ACC112 (cell line): ENCODE measurements around the gene SPEM2.
A peak's percentile ranks its signal among the peaks of the same experiment; 100 is the strongest.
"Not testable (repeated sequence)": the region's sequence is repeated elsewhere in the genome, so short reads cannot be mapped to it uniquely, and the experiment has no call there.

Source experiments
- H2AFZ ChIP-seq: fragments of 200-600 bp; sonication (generic); one replicate; pipeline ENCODE4 v1.6.0; 2017; ENCODE audit warnings: antibody characterized with exemption, low read length; ENCODE audit not compliant: unreplicated experiment
- H3K27ac ChIP-seq: fragments of 200-600 bp; sonication (generic); 2 replicates; pipeline ENCODE4 v1.5.1; 2014; ENCODE audit warnings: low read depth, mild to moderate bottlenecking, antibody characterized with exemption, low read length, moderate library complexity
- H3K27me3 ChIP-seq: fragments of 200-600 bp; sonication (generic); 2 replicates; pipeline ENCODE4 v1.6.1; 2014; ENCODE audit warnings: mild to moderate bottlenecking, antibody characterized with exemption, low read length, moderate library complexity, mixed read lengths; ENCODE audit not compliant: insufficient read depth
- H3K36me3 ChIP-seq: fragments of 200-600 bp; sonication (generic); 2 replicates; pipeline ENCODE4 v1.6.1; 2016; ENCODE audit warnings: mild to moderate bottlenecking, antibody characterized with exemption, low read length, moderate library complexity, mixed read lengths; ENCODE audit not compliant: insufficient read depth
- H3K4me1 ChIP-seq: fragments of 200-600 bp; sonication (generic); one replicate; pipeline ENCODE4 v1.6.1; 2016; ENCODE audit warnings: low read length, mixed read lengths; ENCODE audit not compliant: insufficient read depth, unreplicated experiment, control insufficient read depth
- H3K4me3 ChIP-seq: fragments of 200-600 bp; sonication (generic); 2 replicates; pipeline ENCODE4 v1.5.1; 2014; ENCODE audit warnings: mild to moderate bottlenecking, low read depth, low read length
- H3K79me2 ChIP-seq: fragments of 200-600 bp; sonication (generic); one replicate; pipeline ENCODE4 v1.6.0; 2016; ENCODE audit warnings: low read length; ENCODE audit not compliant: control insufficient read depth, unreplicated experiment, insufficient read depth

The SPEM2 gene

GRCh38 chr17:7465597-7466275 is 40.3 kb downstream of the SPEM2 start:
- peaks cover 11% of the 10 kb centered on the region for H3K79me2 ChIP-seq
- no peaks in the 10 kb centered on the region for H3K27me3 ChIP-seq
- H2AFZ ChIP-seq: no peak overlapping the region
- no peak overlapping the region for H3K4me3 ChIP-seq
- peaks cover 12% of the 10 kb centered on the region for H3K4me1 ChIP-seq
- H3K36me3 ChIP-seq: no peaks in the 10 kb centered on the region; the same call in 1 of the 2 replicates
- H3K27ac ChIP-seq: no peak overlapping the region

- H3K4me3 ChIP-seq: no peak overlapping the region
- peaks cover 11% of the 10 kb centered on the region for H3K79me2 ChIP-seq
- no peak overlapping the region for H3K27ac ChIP-seq
These were observed 40.9 kb downstream of the SPEM2 start for GRCh38 chr17:7466318-7466638.

GRCh38 chr17:7466639-7467341 is 41.4 kb downstream of the SPEM2 start:
- Histone ChIP-seq H3K27ac (peak overlapping the region; percentile 3; the same call in 1 of the 2 replicates), H2AFZ (no peak overlapping the region)

More at GRCh38 chr17:7466318-7466638, 40.9 kb downstream of the SPEM2 start:
- Histone ChIP-seq H3K36me3 (no peaks in the 10 kb centered on the region; the same call in 1 of the 2 replicates), H3K27me3 (no peaks in the 10 kb centered on the region), H3K4me1 (peaks cover 12% of the 10 kb centered on the region), H2AFZ (no peak overlapping the region)

GRCh38 chr17:7467498-7467897 is 42.1 kb downstream of the SPEM2 start:
- Histone ChIP-seq H3K79me2 (peaks cover 18% of the 10 kb centered on the region), H3K4me1 (peaks cover 12% of the 10 kb centered on the region), H3K4me3 (no peak overlapping the region), H3K27me3 (no peaks in the 10 kb centered on the region), H3K36me3 (no peaks in the 10 kb centered on the region; the same call in 1 of the 2 replicates), H3K27ac (0 out of 2 replicates have a peak overlapping the region, but pooled peaks have one; percentile 3), H2AFZ (no peak overlapping the region)

More at GRCh38 chr17:7466639-7467341, 41.4 kb downstream of the SPEM2 start:
- Histone ChIP-seq H3K4me1 (peaks cover 12% of the 10 kb centered on the region), H3K27me3 (no peaks in the 10 kb centered on the region), H3K36me3 (no peaks in the 10 kb centered on the region; the same call in 1 of the 2 replicates), H3K4me3 (no peak overlapping the region), H3K79me2 (peaks cover 16% of the 10 kb centered on the region)

- H3K79me2 ChIP-seq: peaks cover 18% of the 10 kb centered on the region
- H3K27me3 ChIP-seq: no peaks in the 10 kb centered on the region
- H3K4me3 ChIP-seq: no peak overlapping the region
- H3K4me1 ChIP-seq: peaks cover 12% of the 10 kb centered on the region
- H2AFZ ChIP-seq: no peak overlapping the region
- no peaks in the 10 kb centered on the region; the same call in 1 of the 2 replicates for H3K36me3 ChIP-seq
- no peak overlapping the region for H3K27ac ChIP-seq
These were observed 42.9 kb downstream of the SPEM2 start for GRCh38 chr17:7468290-7468689.

- H3K27me3 ChIP-seq: no peaks in the 10 kb centered on the region
- H3K4me3 ChIP-seq: no peak overlapping the region
- H3K79me2 ChIP-seq: peaks cover 23% of the 10 kb centered on the region
- no peak overlapping the region for H2AFZ ChIP-seq
- H3K27ac ChIP-seq: no peak overlapping the region
- no peaks in the 10 kb centered on the region; the same call in 1 of the 2 replicates for H3K36me3 ChIP-seq
- H3K4me1 ChIP-seq: peaks cover 12% of the 10 kb centered on the region
These were observed 43.5 kb downstream of the SPEM2 start for GRCh38 chr17:7468804-7469389.

GRCh38 chr17:7469843-7470242 is 44.4 kb downstream of the SPEM2 start:
- peaks cover 12% of the 10 kb centered on the region for H3K4me1 ChIP-seq
- not testable (repeated sequence) for H3K4me3 ChIP-seq, H3K36me3 ChIP-seq, H3K27me3 ChIP-seq, H3K27ac ChIP-seq, H2AFZ ChIP-seq
- peaks cover 31% of the 10 kb centered on the region for H3K79me2 ChIP-seq

- Histone ChIP-seq H3K79me2 (peaks cover 38% of the 10 kb centered on the region), H3K4me1 (peaks cover 12% of the 10 kb centered on the region)
- H3K36me3 ChIP-seq, H3K27me3 ChIP-seq, H3K27ac ChIP-seq, H3K4me3 ChIP-seq, H2AFZ ChIP-seq: not testable (repeated sequence)
These were observed 45.1 kb downstream of the SPEM2 start for GRCh38 chr17:7470457-7470973.

- no peak overlapping the region for H2AFZ ChIP-seq
- peaks cover 18% of the 10 kb centered on the region for H3K4me1 ChIP-seq
- H3K27ac ChIP-seq: no peak overlapping the region
- H3K27me3 ChIP-seq: no peaks in the 10 kb centered on the region
- no peaks in the 10 kb centered on the region; the same call in 1 of the 2 replicates for H3K36me3 ChIP-seq
- H3K4me3 ChIP-seq: no peak overlapping the region
- peaks cover 50% of the 10 kb centered on the region for H3K79me2 ChIP-seq
These were observed 46.3 kb downstream of the SPEM2 start for GRCh38 chr17:7471729-7472128.

- H3K4me3 ChIP-seq, H3K36me3 ChIP-seq, H3K27me3 ChIP-seq, H3K27ac ChIP-seq, H2AFZ ChIP-seq: not testable (repeated sequence)
- Histone ChIP-seq H3K4me1 (peaks cover 29% of the 10 kb centered on the region), H3K79me2 (peaks cover 67% of the 10 kb centered on the region)
These were observed 49.4 kb downstream of the SPEM2 start for GRCh38 chr17:7474767-7475166.
